Mammary epithelial cell (primary cell): ENCODE results near the gene MATK.

Experiments
- CTCF ChIP-seq, 2 donors: IDR thresholded peaks in 1 of 2; conservative IDR thresholded peaks in 1 of 2; 2 replicates each; pipeline ENCODE4 v1.5.1; 2011 to 2012; ENCODE audit warnings: inconsistent platforms in 2 of 2, low read length in 2 of 2, mild to moderate bottlenecking in 2 of 2, control low read depth in 1 of 2, low read depth in 1 of 2; ENCODE audit not compliant: insufficient read depth in 1 of 2; ENCODE audit errors: extremely low read depth in 1 of 2
- EZH2 ChIP-seq: IDR thresholded peaks from 2 replicates; pipeline ENCODE4 v1.6.1; 2012; ENCODE audit warnings: low read length, inconsistent platforms, borderline replicate concordance

GRCh38 chr19:3808420-3809143 is 22.4 kb upstream of the MATK start:
- TF ChIP-seq CTCF (conservative IDR thresholded peaks at IDR 0.05 in 1 of 2, IDR thresholded peaks at IDR 0.05 in 1 of 2; ENCODE audit: extremely low read depth in 1 of 2, insufficient read depth in 1 of 2, low read depth in 1 of 2, low read length in 2 of 2): no peak
- TF ChIP-seq EZH2: no peak
